Upper lobe of left lung (tissue), 4 donors: Measurements from ENCODE around the gene CMIP.

Source experiments
- POLR2A ChIP-seq, 4 donors: fragments of 450-650 bp; IDR thresholded peaks; one replicate each; pipeline ENCODE4 v1.5.1; 2016 to 2017; ENCODE audit warnings: antibody characterized with exemption in 4 of 4, mild to moderate bottlenecking in 2 of 4
- POLR2AphosphoS5 ChIP-seq, 2 donors: sonication (generic); formaldehyde crosslinking; IDR thresholded peaks; one replicate each; pipeline ENCODE4 v1.5.1; 2017; ENCODE audit warnings: antibody characterized with exemption in 2 of 2
- TF ChIP-seq, protein P1 (sequence below), 6 experiments: fragments of 450-650 bp in 4 of 6; fragments of 200-600 bp in 2 of 6; sonication (generic) in 2 of 6; IDR thresholded peaks; one replicate each; pipeline ENCODE4 v1.5.1; 2016 to 2019; ENCODE audit warnings: antibody characterized with exemption in 6 of 6

- TF ChIP-seq, protein P1, sequence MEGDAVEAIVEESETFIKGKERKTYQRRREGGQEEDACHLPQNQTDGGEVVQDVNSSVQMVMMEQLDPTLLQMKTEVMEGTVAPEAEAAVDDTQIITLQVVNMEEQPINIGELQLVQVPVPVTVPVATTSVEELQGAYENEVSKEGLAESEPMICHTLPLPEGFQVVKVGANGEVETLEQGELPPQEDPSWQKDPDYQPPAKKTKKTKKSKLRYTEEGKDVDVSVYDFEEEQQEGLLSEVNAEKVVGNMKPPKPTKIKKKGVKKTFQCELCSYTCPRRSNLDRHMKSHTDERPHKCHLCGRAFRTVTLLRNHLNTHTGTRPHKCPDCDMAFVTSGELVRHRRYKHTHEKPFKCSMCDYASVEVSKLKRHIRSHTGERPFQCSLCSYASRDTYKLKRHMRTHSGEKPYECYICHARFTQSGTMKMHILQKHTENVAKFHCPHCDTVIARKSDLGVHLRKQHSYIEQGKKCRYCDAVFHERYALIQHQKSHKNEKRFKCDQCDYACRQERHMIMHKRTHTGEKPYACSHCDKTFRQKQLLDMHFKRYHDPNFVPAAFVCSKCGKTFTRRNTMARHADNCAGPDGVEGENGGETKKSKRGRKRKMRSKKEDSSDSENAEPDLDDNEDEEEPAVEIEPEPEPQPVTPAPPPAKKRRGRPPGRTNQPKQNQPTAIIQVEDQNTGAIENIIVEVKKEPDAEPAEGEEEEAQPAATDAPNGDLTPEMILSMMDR (IDR thresholded peaks at IDR 0.05): no peak
- TF ChIP-seq POLR2AphosphoS5 (IDR thresholded peaks at IDR 0.05) (no peak), POLR2A (IDR thresholded peaks at IDR 0.05) (no peak)
Measured at GRCh38 chr16:81588326-81589081, 143.9 kb downstream of the CMIP start.
